Endothelial cell (in vitro differentiated cells): Measurements from ENCODE around the gene CNP. TPM values are rescaled to one million over a fixed set of nuclear protein-coding genes. Genes with fewer than 3 reads are reported as not detected.
"Not testable (repeated sequence)": the region's sequence is repeated elsewhere in the genome, so short reads cannot be mapped to it uniquely, and the experiment has no call there.

Source experiments
- DNase-seq: peaks from one replicate; pipeline ENCODE4 v3.0.0; 2021; ENCODE audit warnings: low spot score
- H3K27ac Mint-ChIP-seq: one replicate; pipeline ENCODE4 v1.8.0; 2021; ENCODE audit warnings: mixed read lengths, inconsistent platforms; ENCODE audit not compliant: unreplicated experiment
- H3K27me3 Mint-ChIP-seq: one replicate; pipeline ENCODE4 v1.8.0; 2021; ENCODE audit warnings: mild to moderate bottlenecking, moderate library complexity, mixed read lengths, inconsistent platforms; ENCODE audit not compliant: unreplicated experiment
- H3K36me3 Mint-ChIP-seq: one replicate; pipeline ENCODE4 v1.8.0; 2021; ENCODE audit warnings: mild to moderate bottlenecking, low read depth, mixed read lengths, inconsistent platforms; ENCODE audit not compliant: unreplicated experiment
- H3K4me1 Mint-ChIP-seq: one replicate; pipeline ENCODE4 v1.8.0; 2021; ENCODE audit warnings: mild to moderate bottlenecking, mixed read lengths, inconsistent platforms; ENCODE audit not compliant: unreplicated experiment
- H3K4me3 Mint-ChIP-seq: one replicate; pipeline ENCODE4 v1.8.0; 2021; ENCODE audit warnings: mild to moderate bottlenecking, mixed read lengths, inconsistent platforms; ENCODE audit not compliant: unreplicated experiment
- H3K9me3 Mint-ChIP-seq: one replicate; pipeline ENCODE4 v1.8.0; 2021; ENCODE audit warnings: mixed read lengths, inconsistent platforms; ENCODE audit not compliant: unreplicated experiment
- CTCF ChIP-seq: fragments of 200-600 bp; sonication (generic); IDR thresholded peaks from one replicate; pipeline ENCODE4 v1.5.0; 2021; ENCODE audit warnings: antibody characterized with exemption; ENCODE audit not compliant: unreplicated experiment
- total RNA-seq: library from RNA; stranded (reverse); fragmentation: NEBNext Ultra II Directional; extraction: Animal tissue kit (Norgen Biotek cat#: 25700); gene quantifications from one replicate; pipeline ENCODE4 v1.2.1, GENCODE V29; 2021; ENCODE audit not compliant: unreplicated experiment

CNP gene
- total RNA-seq, 1 donor from 2014 or later = 82.1 TPM

GRCh38 chr17:42010898-42011516 is 44.4 kb downstream of the CNP start:
- H3K36me3 Mint-ChIP-seq = peaks cover 3% of the 10 kb centered on the region
- no peak for DNase-seq
- no peak overlapping the region for H3K4me3 Mint-ChIP-seq
- H3K27me3 Mint-ChIP-seq = peaks cover under 1% of the 10 kb centered on the region
- H3K4me1 Mint-ChIP-seq = peaks cover 16% of the 10 kb centered on the region
- no peaks in the 10 kb centered on the region for H3K9me3 Mint-ChIP-seq
- TF ChIP-seq CTCF = no peak
- H3K27ac Mint-ChIP-seq = no peak overlapping the region

- H3K9me3 Mint-ChIP-seq, H3K27ac Mint-ChIP-seq, H3K36me3 Mint-ChIP-seq, H3K4me3 Mint-ChIP-seq, DNase-seq: not testable (repeated sequence)
- Mint-ChIP-seq H3K27me3 (peaks cover 11% of the 10 kb centered on the region), H3K4me1 (peaks cover 26% of the 10 kb centered on the region)
Observed at GRCh38 chr17:42012363-42012762, 45.8 kb downstream of the CNP start.

GRCh38 chr17:42013740-42014139 is 47.1 kb downstream of the CNP start:
- H3K4me3 Mint-ChIP-seq, H3K36me3 Mint-ChIP-seq, DNase-seq, H3K9me3 Mint-ChIP-seq: not testable (repeated sequence)
- Mint-ChIP-seq H3K27ac (peak overlapping the region; percentile 59), H3K27me3 (peaks cover 14% of the 10 kb centered on the region), H3K4me1 (peaks cover 34% of the 10 kb centered on the region)

- no peak for TF ChIP-seq CTCF
- Mint-ChIP-seq H3K4me3 (peak overlapping the region; percentile 100), H3K9me3 (no peaks in the 10 kb centered on the region), H3K4me1 (peaks cover 52% of the 10 kb centered on the region), H3K27me3 (peaks cover 27% of the 10 kb centered on the region), H3K36me3 (peaks cover 13% of the 10 kb centered on the region), H3K27ac (peak overlapping the region; percentile 100)
- DNase-seq = no peak
Observed at GRCh38 chr17:42016411-42016831, 49.8 kb downstream of the CNP start.

- H3K9me3 Mint-ChIP-seq = no peaks in the 10 kb centered on the region
- peaks cover 32% of the 10 kb centered on the region for H3K27me3 Mint-ChIP-seq
- peaks cover 48% of the 10 kb centered on the region for H3K4me1 Mint-ChIP-seq
- H3K27ac Mint-ChIP-seq = peak within 1 kb of the TSS; percentile 100
- H3K36me3 Mint-ChIP-seq = peaks cover 18% of the 10 kb centered on the region
- DNase-seq = peak; percentile 84
- H3K4me3 Mint-ChIP-seq = peak within 1 kb of the TSS; percentile 100
- no peak for TF ChIP-seq CTCF
Observed at GRCh38 chr17:42016941-42017865, 50.6 kb downstream of the CNP start, which contains the start of gene DNAJC7. TSS of gene DNAJC7 (minus strand) at chr17:42017439. CDS start at chr17:42017416, 23 bp downstream.

GRCh38 chr17:42017866-42018200 is 51.2 kb downstream of the CNP start:
- no peak for DNase-seq
- H3K36me3 Mint-ChIP-seq = peaks cover 22% of the 10 kb centered on the region

More at GRCh38 chr17:42017866-42018200, 51.2 kb downstream of the CNP start:
- peaks cover 50% of the 10 kb centered on the region for H3K4me1 Mint-ChIP-seq
- peak overlapping the region; percentile 100 for H3K4me3 Mint-ChIP-seq
- no peaks in the 10 kb centered on the region for H3K9me3 Mint-ChIP-seq
- TF ChIP-seq CTCF = no peak
- peak overlapping the region; percentile 100 for H3K27ac Mint-ChIP-seq
- H3K27me3 Mint-ChIP-seq = peaks cover 32% of the 10 kb centered on the region
